ENCODE data around the gene CAPN2. TPM values are rescaled to one million over a fixed set of nuclear protein-coding genes. Genes with fewer than 3 reads are reported as not detected.

Gene CAPN2
- total RNA-seq: 95.0 and 98.6 TPM in 2 replicates
- long read RNA-seq, partial matches to known transcripts: 7 of 10 reads
- long read RNA-seq, other reads (novel, unspliced or antisense): 1 of 10 reads

- peak; percentile 60 for DNase-seq (ENCODE audit: low read depth, low spot score)
- Mint-ChIP-seq H3K4me1 (peaks cover 21% of the 10 kb centered on the region), H3K9me3 (no peaks in the 10 kb centered on the region), H3K27me3 (ENCODE audit: low read depth) (no peaks in the 10 kb centered on the region), H3K36me3 (ENCODE audit: low read depth) (no peaks in the 10 kb centered on the region), H3K4me3 (peak within 1 kb of the TSS; percentile 96), H3K27ac (ENCODE audit: unreplicated experiment) (peak within 1 kb of the TSS; percentile 96)
- TF ChIP-seq CTCF (conservative IDR thresholded peaks at IDR 0.05): peak; percentile 66
Observed at GRCh38 chr1:223712194-223712849, at the start of gene CAPN2. CAPN2 (plus strand) TSS chr1:223712539; CDS start chr1:223712641, 102 bp downstream.

- DNase-seq (ENCODE audit: low read depth, low spot score): no peak
- Mint-ChIP-seq H3K4me3 (no peak overlapping the region), H3K36me3 (ENCODE audit: low read depth) (no peaks in the 10 kb centered on the region), H3K27me3 (ENCODE audit: low read depth) (peaks cover 6% of the 10 kb centered on the region), H3K4me1 (no peaks in the 10 kb centered on the region), H3K27ac (ENCODE audit: unreplicated experiment) (no peak overlapping the region), H3K9me3 (no peaks in the 10 kb centered on the region)
- TF ChIP-seq CTCF (conservative IDR thresholded peaks at IDR 0.05): no peak
Observed at GRCh38 chr1:223662943-223663342, 49.4 kb upstream of the CAPN2 start.

- H3K36me3 Mint-ChIP-seq (ENCODE audit: low read depth): no peaks in the 10 kb centered on the region
- no peak overlapping the region for H3K27ac Mint-ChIP-seq (ENCODE audit: unreplicated experiment)
- TF ChIP-seq CTCF (conservative IDR thresholded peaks at IDR 0.05): no peak
- no peaks in the 10 kb centered on the region for H3K9me3 Mint-ChIP-seq
- H3K4me3 Mint-ChIP-seq: no peak overlapping the region
- no peaks in the 10 kb centered on the region for H3K4me1 Mint-ChIP-seq
- DNase-seq (ENCODE audit: low read depth, low spot score): no peak
- H3K27me3 Mint-ChIP-seq (ENCODE audit: low read depth): peaks cover 9% of the 10 kb centered on the region
Observed at GRCh38 chr1:223664106-223664505, 48.2 kb upstream of the CAPN2 start.

GRCh38 chr1:223665592-223666312 lies 46.6 kb upstream of the CAPN2 start, which contains the start of gene CAPN8:
CAPN8 (minus strand) TSS chr1:223665701; CDS start chr1:223665646, 55 bp downstream.
- H3K9me3 Mint-ChIP-seq: peaks cover 2% of the 10 kb centered on the region
- H3K4me1 Mint-ChIP-seq: no peaks in the 10 kb centered on the region
- no peak for TF ChIP-seq CTCF (conservative IDR thresholded peaks at IDR 0.05)
- H3K27me3 Mint-ChIP-seq (ENCODE audit: low read depth): peaks cover 9% of the 10 kb centered on the region
- no peak within 1 kb of the TSS for H3K4me3 Mint-ChIP-seq
- no peak within 1 kb of the TSS for H3K27ac Mint-ChIP-seq (ENCODE audit: unreplicated experiment)
- no peak for DNase-seq (ENCODE audit: low read depth, low spot score)
- no peaks in the 10 kb centered on the region for H3K36me3 Mint-ChIP-seq (ENCODE audit: low read depth)

GRCh38 chr1:223667484-223668182 lies 44.7 kb upstream of the CAPN2 start:
- no peak for TF ChIP-seq CTCF (conservative IDR thresholded peaks at IDR 0.05)

More at GRCh38 chr1:223667484-223668182, 44.7 kb upstream of the CAPN2 start:
- Mint-ChIP-seq H3K27me3 (ENCODE audit: low read depth) (peaks cover 6% of the 10 kb centered on the region), H3K4me3 (no peak overlapping the region), H3K9me3 (peaks cover 2% of the 10 kb centered on the region), H3K4me1 (no peaks in the 10 kb centered on the region), H3K36me3 (ENCODE audit: low read depth) (no peaks in the 10 kb centered on the region), H3K27ac (ENCODE audit: unreplicated experiment) (no peak overlapping the region)
- no peak for DNase-seq (ENCODE audit: low read depth, low spot score)
